Stimulated activated CD8-positive, alpha-beta memory T cell treated with anti-CD3 and anti-CD28 coated beads, Interleukin-12 subunit alpha, Interleukin-12 subunit beta, amount 100 ng/mL, for 24 hours (primary cell): ENCODE results near the gene FGGY.
"Not testable (repeated sequence)": the region's sequence is repeated elsewhere in the genome, so short reads cannot be mapped to it uniquely, and the experiment has no call there.

ENCODE experiments used
- DNase-seq: peaks from one replicate; pipeline ENCODE4 v3.0.0-alpha.2; 2020; ENCODE audit errors: extremely low read depth

The FGGY gene

DNA sequence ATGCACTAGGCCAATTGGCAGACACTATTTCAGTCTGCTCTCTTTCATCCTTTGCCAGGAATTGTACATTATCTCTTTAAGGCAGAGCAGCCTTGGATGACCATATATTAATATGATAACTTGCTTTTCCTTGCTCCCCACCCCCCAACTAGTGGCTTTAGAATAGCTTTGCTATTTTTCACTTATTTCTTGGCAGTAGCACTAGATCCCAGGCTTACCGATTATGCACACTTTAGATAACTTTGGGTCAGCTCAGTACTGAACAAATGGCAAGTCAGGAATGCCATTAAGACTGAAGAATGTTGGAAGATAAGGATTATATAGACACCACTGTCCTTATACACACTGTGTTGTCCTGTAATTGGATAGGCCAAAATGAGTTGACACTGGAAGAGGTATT is 146.4 kb downstream of the FGGY start:
- no peak for DNase-seq

DNA sequence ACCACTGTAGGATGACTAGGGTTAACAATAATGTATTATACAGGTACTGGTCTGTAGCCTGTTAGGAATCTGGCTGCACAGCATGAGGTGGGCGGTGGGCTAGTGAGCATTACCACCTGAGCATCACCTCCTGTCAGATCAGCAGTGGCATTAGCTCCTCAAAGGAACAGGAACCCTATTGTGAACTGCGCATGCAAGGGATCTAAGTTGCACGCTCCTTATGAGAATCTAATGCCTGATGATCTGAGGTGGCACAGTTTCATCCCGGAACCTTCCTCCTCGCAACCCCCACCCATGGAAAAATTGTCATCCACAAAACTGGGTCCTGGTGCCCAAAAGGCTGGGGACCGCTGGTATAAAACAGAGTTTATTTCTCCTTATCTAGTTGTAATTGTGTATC is 147.6 kb downstream of the FGGY start:
- DNase-seq = no peak

DNA sequence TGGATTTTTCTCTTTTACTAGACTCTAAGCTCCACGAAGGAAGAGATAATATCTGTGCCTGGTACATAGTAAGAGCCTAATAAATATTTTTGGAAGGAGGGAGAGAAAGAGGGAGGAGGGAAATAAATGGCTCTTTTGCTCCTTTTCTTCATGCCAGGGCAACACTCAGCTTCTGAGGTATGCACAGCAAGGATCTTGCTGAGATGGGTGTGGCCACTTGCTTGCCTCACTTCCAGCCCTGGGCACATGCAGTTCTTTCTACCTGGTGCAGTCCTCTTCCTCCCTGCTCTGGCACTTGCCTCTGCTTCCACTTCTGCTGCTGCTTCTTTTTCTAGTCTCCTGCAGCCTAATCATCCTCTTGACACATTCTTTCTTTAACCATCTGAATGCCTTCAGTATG is 148.1 kb downstream of the FGGY start:
- no peak for DNase-seq

DNA sequence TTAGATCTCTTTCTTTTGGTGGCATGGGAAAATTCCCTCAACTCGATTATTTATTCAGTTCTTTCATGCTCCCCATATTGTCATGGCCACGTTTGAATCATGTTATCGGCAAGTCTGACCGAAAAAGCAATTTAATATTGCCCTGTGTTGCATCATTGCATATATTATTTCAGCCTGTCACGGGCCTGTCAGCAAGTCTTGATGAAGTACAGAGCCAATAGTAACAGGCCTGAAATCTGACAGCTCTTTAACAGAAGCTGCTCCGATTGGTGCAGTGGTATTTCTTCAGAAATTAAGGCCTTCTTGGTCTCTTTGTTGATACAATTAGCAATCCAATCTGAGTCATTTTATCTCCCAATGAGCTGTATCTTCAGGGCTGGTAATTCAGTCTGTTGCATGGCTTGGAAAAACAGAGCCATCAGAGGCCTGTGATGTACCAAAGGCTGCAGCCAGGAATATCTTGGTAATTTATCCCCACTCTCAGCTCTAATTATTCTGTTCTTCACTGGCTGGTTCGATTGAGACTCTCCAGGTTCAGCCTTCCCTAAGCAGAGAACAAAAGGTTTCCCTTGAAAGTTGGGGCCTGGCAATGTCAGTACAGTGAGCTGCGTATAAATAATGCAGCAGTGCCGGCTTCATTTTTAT is 149.5 kb downstream of the FGGY start:
- no peak for DNase-seq

DNA sequence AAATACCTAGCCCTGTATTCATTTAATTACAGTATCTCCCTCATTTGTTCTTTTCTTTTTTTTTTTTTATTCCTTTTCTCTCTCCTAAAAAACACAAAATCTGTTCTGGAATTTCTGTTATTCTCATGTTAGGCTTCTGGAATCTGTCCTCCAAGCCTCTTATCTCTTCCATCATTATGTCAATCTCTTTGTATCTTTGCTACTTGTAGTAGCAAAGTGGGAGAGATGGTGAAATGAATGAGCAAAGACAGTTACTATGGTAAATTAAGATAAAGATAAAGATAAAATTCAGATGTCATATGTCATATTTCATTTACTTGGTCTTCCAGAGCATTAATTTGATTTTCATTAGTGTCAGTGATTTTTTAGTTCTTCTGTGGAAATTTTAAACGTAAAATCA is 155.1 kb downstream of the FGGY start:
- no peak for DNase-seq

DNA sequence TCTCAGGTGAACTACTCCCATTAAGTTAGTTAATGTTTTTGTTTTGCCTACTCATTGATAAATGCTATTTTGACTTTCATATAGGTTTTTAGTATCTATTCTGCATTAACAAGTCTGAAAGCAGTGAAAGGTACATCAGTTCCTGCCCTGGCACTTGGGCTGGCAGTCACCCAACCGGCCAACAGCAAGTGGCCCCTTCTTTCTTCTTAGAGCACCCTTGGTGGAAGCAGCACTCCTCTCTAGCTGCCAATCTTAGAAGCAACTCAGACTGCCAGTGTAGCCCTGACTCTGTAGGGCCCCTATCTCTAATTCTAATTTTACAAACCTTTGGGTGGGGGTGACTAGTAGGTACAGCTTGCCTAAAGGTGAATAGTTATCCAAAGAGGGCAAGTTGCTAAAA is 155.7 kb downstream of the FGGY start:
- DNase-seq = no peak

DNA sequence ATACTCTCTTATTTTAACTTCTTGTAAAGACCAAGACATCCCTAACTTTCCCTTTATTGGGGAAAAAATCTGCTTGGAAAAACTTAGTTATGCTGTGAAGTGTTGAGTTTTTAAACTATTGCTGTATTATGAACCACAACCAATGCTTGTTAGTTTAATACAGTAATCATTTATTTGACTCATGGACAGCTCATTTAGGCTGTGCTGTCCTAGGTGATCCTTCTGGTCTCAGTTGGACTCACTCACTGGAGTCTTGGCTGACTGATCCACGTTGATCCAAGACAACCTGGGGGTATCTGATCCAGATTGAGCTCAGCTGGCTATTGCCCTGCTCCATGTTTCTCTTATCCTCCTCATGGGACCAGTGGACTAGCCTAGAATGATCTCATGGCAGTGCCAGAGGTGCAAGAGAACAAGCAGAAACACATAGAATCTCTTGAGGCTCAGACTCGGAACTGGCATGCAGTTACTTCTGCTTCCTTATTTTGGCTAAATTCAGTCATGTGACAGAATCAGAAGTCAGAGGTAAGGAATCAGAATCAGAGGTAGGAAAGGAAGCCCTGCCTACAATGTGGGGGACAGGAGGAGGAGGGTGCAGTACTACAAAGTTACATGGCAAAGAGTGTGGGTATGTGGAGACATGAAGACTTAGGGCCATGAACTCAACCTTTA is 156.5 kb downstream of the FGGY start:
- DNase-seq = no peak

DNA sequence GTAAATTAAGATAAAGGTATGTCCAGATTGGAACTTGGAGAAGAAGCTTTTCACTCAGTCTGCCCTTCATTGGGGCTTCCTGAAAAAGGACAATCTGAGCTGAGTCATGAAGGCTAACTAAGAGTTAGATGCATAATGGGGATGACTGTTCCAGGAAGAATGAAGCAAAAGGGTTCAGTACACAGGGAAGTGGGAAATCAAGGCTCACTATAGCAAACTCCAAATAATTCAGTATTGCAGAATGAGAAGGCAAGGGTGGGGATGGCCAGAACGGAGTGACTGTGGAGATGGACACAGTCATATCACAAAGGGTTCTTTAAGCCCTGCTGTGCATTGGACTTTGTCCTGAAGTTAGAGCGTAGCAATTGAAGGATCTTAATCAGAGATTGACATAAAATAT is 158.3 kb downstream of the FGGY start:
- DNase-seq = no peak

DNA sequence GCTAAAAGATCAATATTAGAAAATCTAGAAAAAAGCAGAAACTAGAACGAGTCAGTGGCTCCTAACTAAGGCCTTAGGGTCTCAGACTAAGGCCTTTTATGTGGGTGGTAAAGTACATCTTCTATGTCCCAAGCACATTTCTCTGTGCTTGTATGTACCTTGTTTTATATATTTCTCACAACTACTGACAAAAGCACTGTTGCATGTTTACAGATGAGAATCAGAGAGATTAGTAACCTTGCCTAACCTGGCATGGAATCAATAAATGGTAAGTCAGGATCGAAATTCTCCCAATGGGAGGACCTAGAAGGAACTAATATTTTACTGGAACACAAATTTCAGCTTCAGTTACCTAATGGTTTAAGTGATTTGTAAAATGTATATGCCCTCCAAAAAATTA is 160.9 kb downstream of the FGGY start:
- no peak for DNase-seq

DNA sequence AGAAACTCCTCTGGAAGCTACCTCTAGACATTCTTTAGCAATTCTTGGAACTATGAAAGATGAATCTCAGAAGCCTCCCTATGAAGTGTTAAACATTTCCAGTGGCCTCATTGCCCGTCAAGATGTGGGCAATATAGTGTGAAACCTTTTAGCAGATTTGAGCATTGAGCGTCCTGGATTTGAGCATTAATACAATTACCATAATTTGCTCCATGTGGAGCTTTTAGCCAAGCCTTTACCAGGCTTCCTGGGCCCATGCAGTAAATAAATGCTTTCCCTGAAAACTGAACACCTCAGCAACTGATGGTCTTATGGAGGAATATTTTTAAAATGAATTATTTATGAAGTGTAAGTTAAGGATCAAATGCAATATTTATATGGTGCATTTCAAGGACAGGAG is 162.0 kb downstream of the FGGY start:
- no peak for DNase-seq

DNA sequence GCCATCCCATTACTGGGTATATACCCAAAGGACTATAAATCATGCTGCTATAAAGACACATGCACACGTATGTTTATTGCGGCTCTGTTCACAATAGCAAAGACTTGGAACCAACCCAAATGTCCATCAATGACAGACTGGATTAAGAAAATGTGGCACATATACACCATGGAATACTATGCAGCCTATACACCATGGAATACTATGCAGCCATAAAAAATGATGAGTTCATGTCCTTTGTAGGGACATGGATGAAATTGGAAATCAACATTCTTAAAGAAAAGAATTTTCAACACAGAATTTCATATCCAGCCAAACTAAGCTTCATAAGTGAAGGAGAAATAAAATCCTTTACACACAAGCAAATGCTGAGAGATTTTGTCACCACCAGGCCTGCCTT is 166.0 kb downstream of the FGGY start:
- not testable (repeated sequence) for DNase-seq

DNA sequence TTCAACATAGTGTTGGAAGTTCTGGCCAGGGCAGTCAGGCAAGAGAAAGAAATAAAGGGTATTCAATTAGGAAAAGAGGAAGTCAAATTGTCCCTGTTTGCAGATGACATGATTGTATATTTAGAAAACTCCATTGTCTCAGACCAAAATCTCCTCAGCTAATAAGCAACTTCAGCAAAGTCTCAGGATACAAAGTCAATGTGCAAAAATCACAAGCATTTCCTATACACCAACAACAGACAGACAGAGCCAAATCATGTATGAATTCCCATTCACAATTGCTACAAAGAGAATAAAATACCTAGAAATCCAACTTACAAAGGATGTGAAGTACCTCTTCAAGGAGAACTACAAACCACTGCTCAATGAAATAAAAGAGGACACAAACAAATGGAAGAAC is 168.6 kb downstream of the FGGY start:
- not testable (repeated sequence) for DNase-seq

DNA sequence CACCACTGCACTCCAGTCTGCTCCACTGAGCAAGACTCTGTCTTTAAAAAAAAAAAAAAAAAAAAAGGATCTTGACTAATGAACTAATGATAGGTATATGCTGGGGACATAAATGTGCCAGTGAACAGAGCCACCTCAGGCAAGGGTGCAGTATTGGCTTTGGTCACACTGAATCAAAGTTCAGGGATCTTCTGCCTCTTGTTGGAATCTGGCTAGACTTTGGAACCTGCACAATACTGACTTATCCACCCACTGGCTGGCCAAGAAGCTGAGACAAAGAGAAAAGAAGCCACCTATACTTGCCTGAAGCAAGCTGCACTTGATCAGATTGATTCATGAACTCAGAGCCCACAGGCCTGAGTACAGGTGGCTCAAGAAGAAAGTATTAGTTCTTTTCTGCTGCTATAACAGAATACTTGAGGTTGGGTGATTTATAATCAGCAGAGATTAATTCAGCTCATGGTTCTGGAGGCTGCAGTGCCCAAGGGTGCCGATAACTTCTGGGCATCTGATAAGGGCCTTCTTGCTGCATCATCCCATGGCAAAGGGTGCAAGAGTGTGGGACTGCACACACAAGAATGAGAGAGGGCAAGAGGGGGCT is 172.0 kb downstream of the FGGY start:
- DNase-seq = no peak

DNA sequence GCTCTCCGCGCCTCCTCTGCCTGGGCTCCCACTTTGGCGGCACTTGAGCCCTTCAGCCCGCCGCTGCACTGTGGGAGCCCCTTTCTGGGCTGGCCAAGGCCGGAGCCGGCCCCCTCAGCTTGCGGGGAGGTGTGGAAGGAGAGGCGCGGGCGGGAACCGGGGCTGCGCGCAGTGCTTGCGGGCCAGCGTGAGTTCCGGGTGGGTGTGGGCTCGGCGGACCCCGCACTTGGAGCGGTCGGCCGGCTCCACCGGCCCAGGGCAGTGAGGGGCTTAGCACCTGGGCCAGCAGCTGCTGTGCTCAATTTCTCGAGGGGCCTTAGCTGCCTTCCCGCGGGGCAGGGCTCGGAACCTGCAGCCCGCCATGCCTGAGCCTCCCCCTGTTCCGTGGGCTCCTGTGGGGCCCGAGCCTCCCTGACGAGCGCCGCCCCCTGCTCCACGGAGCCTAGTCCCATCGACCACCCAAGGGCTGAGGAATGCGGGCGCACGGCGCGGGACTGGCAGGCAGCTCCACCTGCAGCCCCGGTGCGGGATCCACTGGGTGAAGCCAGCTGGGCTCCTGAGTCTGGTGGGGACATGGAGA is 175.2 kb downstream of the FGGY start:
- not testable (repeated sequence) for DNase-seq

DNA sequence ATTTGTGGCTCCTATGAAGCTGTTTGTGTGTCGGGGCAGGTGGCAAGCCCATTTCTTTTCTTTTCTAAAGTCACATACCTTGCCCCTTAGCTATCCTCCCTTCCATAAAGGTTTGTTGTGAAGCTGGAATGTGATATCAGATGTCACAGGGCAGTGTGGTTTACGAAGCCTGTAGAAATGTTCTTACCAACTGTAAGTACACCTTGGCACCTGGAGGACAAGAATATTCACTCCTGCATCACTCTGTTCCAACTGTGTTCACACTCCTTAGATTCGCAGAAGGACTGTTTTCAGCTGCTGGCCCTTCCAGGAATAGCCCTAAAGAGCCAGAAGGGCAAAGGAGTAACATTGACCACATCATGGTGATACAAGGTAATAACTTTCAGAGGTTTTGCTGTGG is 176.9 kb downstream of the FGGY start:
- DNase-seq = no peak

DNA sequence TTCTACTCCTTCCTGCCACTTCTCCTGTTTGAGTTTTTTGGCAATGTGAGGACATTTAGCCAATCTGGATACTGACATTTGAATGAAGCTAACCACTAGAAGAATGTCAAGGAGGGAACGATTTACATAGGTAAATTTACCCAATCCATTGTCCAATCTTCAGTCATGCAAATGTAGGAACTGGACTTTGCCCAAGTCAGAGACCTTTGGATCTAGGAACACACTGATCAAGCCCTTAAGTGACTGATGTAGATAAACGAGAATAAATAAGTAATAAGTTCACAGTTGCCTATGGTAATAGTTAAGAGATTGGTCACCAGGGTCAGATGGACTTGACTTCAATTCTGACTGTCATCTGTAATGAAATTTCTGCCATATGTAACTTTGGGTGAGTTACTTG is 177.6 kb downstream of the FGGY start:
- no peak for DNase-seq

DNA sequence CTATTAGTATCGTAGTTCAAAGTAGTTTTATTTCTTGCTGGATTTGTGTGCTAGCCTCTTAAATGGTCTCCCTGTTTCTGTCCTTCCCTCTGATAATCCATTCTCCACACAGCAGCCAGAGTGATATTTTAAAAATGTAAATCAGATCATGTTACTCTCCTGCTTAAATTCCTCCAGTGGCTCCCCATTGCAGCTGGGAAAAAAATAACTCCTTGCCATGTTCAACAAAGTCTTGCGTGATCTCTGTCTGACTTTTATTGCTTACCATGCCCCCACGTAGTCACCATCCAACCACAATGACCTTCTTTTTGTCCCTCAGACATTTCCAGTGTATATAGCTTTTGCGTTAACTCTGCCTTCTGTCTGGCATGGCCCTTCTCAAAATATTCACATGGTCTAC is 178.8 kb downstream of the FGGY start:
- DNase-seq = no peak

DNA sequence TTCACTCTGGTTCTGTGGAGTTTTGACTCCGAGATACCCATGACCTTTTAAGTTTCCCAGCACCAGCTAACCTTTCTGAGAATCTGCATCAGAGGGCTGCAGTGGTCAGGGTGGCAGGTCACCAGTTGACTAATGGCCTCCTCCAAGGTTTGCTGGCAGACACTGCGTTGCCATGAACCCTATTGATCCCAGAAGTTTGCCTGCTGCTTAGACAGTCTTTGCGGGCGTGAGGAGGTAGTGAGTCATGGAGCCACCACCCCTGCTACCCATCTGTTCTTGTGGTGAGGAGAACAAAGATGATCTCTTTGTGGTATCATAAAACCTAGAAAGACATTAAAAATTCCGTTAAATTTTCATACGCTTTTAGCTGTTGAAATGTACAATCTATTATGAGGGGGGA is 180.4 kb downstream of the FGGY start:
- DNase-seq = peak; percentile 2

DNA sequence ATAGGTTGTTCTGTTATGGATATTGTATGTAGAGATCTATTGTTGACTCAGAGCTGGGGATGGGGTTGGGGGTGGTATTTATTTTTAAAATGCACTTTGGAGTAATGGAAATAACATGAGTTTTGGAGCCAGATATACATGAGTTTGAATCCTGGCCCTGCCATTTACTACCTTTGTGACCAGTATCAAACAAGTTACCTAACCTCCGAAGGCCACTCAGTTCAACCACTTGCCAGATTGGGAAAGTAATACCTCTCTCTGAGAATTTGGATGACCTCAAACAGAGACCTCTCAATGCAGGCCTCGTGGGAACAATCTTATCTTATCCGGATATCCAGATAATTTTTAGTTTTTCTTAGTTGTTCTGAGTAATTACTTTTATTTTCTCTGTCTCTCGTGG is 181.0 kb downstream of the FGGY start:
- DNase-seq = no peak

DNA sequence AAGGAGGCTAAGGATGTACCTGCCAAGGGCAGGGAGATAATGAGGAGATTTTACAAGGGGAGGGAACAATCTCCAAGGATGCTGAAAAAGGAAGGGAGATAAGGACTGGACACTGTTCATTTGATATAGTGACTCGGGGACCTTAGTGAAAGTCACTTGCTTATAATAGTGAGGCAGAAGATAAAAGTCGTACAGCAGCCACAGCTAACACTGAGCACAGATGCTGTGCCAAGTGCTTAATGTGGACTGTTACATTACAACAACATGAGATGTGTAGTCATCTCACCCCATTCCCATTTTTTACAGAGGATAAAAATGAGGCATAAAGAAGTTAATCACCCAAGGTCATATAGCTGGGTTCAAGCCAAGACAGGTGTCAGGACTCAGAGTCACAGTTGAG is 181.9 kb downstream of the FGGY start:
- DNase-seq = no peak

DNA sequence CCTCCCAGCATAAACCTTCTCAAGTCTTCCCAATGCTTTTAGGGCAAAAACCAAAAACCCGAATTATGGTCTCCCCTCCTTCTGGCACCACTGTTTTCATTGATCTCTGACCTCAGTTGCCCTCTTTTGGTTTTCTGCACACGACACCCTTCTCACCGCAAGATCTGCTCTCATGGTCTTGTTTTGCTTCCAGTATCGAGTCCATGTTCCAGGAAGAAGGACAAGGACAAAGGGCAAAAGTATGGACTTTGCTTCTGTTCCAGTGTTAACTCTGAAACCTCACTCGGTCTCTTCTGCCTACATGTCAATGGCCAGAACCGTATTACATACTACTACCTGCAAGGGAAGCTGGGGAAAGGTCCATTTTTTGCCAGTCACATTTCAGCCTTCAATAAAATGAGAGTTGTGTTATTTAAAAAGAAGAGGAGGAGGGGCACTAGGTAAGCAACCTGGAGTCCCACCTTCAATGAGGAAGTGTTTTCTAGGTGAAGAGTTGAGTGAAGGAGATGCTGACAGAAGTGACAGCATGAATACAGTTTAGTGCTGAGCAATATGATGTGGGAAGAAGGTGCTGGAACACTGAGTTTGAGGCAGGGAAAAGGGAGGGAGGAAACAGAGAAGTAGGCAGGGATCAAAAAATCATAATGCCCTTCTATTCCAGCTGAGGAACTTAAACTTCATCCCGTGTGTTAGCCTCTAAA is 183.4 kb downstream of the FGGY start:
- DNase-seq = no peak

DNA sequence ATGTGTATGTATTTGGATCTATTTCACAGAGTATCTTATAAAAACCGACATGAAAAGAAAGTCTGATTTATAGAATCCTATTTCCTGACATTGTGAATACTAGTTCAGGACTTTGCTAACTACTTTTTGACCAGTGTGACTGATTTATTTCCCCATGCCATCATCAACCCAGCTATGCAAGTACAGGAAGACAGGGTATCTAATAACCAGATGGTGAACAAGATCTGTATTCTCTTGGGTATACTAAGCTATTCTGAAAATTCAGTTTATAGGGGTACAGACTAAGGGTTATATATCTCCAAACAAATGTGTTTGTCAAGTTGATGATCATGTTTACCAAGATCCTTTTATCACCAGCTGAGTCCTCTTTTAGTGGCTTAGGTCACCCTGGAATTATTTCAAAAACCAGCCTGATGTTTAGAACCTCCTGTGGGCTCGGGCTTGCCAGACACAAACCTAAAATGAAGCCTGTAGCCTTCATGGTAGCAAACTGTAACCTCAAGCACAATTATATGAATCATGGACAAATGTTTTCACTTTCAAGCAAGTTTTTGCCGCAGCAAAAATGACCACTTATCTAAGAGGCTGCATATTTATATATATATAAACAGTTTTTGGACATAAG is 185.1 kb downstream of the FGGY start:
- DNase-seq = no peak
